Left colon (tissue), 2 donors: Measurements from ENCODE around the gene CD99L2. TPM values are rescaled to one million over a fixed set of nuclear protein-coding genes. Genes with fewer than 3 reads are reported as not detected.
"Not testable (repeated sequence)": the region's sequence is repeated elsewhere in the genome, so short reads cannot be mapped to it uniquely, and the experiment has no call there.

Source experiments
- ATAC-seq: fragments of 200-7000 bp; cut with Tn5 transposase; one replicate; pipeline ENCODE4 v1.9.1; 2020; ENCODE audit warnings: mild to moderate bottlenecking, moderate library complexity
- DNase-seq, 2 donors: peaks; one replicate each; pipeline ENCODE4 v3.0.0-alpha.2; 2020
- intact Hi-C, 2 donors: fragments of 100-400 bp; cut with DNase I in 1 of 2; cut with micrococcal nuclease in 1 of 2; formaldehyde crosslinking; loops; one replicate each; pipeline versions ENCODE4 v1.11.2 to v1.14.0; 2022; cut with DNase I, micrococcal nuclease
- total RNA-seq, 2 donors: library from RNA; stranded (reverse); fragmentation: NEBNext Ultra II Directional; extraction: Animal tissue kit (Norgen Biotek cat#: 25700); gene quantifications; one replicate each; pipeline ENCODE4 v1.2.1, GENCODE V29; 2021
- donor health status: DM: no; HTN: no; CAD: no.
- donor health status: DM: yes; HTN: yes; CAD: no.

The CD99L2 gene
- total RNA-seq, 2 donors from 2014 or later: 11.3 to 16.9 TPM

DNA sequence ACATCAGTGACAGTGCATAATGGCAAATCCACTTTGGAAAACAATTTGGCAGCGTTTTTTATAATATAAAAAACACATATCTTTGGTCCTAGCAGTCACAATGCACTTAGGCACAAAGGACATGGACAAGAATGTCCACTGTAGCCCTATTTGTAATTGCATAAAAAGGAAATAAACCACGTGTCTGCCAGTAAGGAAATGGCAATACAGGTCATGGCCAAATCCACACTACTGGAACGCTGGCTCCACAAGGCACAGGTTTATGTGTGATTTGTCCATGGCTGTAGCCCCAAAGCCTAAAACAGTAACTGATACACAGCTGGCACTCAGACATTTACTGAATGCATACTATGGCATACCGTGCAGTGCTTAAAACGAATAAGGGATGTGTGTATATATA lies 69.7 kb downstream of the CD99L2 start:
- intact Hi-C loops: no loop called here
- DNase-seq (no peak), ATAC-seq (no peak)

GRCh38 chrX:150824352-150824751 lies 74.1 kb downstream of the CD99L2 start:
- DNase-seq, ATAC-seq, intact Hi-C loops: not testable (repeated sequence)

- ATAC-seq, DNase-seq, intact Hi-C loops: not testable (repeated sequence)
Observed at GRCh38 chrX:150823826-150824225, 74.6 kb downstream of the CD99L2 start.

DNA sequence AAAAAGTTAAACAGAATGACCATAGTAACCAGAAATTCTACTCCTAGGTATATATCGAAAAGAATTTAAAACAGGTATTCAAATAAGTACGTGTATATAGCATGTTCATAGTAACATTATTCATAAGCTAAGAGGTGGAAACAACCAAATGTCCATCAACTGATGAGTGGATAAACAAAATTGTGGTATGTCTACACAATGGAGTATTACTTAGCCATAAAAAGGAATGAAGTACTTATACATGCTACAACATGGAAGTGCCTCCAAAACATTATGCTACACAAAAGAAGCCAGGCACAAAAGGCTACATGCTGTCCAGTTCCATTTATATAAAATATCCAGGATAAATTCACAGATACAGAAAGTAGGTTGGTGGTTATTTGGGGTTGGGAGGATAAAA lies 76.5 kb downstream of the CD99L2 start:
- ATAC-seq (no peak), DNase-seq (no peak)
- intact Hi-C loops: no loop called here

- DNase-seq (no peak), ATAC-seq (no peak)
- intact Hi-C loops: no loop called here
Observed at GRCh38 chrX:150813922-150814321, 84.5 kb downstream of the CD99L2 start.

- intact Hi-C loops: no loop called here
- DNase-seq: no peak
- ATAC-seq: peak; percentile 45
Observed at GRCh38 chrX:150806827-150807226, 91.6 kb downstream of the CD99L2 start.

DNA sequence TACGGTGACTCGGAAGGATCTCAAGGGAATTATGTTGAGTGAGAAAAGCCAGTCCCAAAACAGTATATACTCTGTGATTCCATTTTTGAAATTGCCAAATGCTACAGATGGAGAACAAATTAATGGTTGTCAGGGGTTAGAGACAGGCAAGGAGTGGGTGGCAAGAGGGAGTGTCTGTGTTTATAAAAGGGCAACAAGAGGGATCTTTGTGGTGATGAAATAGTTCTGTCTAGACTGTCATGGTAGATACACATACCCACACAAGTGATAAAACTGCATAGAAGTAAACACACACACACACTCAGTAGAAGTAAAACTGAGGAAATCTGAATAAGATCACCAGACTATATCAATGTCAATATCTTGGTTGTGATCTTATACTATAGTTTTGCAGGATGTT lies 92.7 kb downstream of the CD99L2 start:
- no peak for ATAC-seq
- no peak for DNase-seq
- intact Hi-C loops: no loop called here

DNA sequence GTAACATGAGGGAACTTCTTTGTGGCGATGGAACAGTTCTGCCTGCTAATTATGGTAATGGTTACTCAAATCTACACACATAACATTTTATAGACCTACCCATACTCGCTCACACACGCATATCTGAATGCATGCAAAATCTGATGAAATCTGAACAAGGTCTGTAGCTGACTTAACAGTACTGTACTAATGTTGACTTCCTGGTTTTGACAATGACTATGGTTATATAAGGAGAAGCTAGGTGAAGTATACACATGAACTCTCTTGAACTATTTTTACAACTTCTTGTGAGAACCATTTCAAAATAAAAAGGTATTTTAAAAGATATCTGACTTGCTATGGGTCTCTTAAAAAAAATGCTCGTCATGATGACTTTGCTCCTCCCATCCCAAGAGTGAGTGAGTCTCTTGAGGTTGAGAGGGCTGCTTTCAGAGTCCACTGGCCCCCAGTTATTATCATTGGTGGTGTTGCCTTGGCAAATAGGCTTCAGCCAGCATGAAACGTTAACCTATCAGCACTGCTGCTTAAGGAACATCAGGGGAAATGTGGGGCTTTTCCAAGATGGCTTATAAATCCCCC lies 105.4 kb downstream of the CD99L2 start:
- DNase-seq (no peak), ATAC-seq (peak; percentile 84)
- intact Hi-C loops: no loop called here

GRCh38 chrX:150790021-150790420 lies 108.4 kb downstream of the CD99L2 start:
- intact Hi-C loops: no loop called here
- ATAC-seq: no peak
- DNase-seq: no peak

- no peak for ATAC-seq
- intact Hi-C loops: no loop called here
- no peak for DNase-seq
Observed at GRCh38 chrX:150781677-150782076, 116.8 kb downstream of the CD99L2 start.

DNA sequence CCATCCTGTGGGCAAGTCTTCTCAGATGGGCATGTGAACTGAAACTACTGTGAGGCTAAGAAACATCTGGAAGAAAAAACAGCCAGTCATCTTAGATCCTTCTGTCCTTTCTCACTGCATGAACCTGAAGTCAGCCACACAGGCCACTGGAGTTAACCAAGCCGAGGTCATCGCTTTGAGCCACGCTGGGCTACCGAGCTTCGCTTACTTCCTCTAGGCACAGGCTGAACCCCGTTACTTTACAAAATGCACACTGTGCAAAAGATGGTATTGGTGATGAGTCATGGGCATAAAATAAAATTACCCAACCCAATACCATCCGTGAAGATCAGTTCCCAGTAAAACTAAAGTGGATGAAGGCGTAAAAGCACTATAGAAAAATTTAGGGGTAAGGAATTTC lies 119.1 kb downstream of the CD99L2 start:
- ATAC-seq (no peak), DNase-seq (no peak)
- intact Hi-C loops: loop anchor here in 1 of 2 donors (10.0 kb wide), 1 partner anchor 225 kb away; no protein-coding TSS in a partner anchor

DNA sequence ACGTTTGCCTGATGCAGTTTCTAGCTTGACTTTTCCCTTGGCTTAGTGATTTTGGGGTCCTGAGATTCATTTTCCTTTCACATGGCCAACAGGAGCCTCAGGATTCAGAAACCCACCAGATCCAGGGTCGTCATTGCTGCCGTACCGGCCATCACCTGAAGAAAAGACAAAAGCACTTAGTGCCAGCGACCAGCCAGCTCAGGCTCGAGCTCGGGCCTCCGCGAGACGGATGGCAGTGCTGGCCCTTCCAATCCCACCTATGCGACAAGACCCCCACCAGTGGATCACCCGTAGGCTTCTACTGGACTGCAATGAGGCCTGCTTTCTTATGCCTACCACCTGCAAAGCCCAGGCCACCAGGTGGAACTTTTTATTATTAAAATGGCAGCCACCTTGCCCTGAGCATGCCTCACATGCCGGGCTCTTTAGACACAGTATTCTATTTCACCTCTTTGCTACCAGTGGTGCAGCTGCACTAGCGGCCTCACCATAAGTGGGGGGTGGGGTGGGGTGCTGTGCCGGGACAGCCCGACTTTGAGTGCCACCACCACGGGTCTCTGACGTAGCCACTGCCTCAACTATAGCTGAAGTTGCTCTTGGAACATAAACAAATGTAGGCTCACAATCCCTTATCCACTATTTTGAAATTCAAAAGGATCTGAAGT lies 121.0 kb downstream of the CD99L2 start:
- intact Hi-C loops: loop anchor here in 1 of 2 donors (10.0 kb wide), 1 partner anchor 227 kb away; no protein-coding TSS in a partner anchor
- no peak for ATAC-seq
- DNase-seq: no peak

DNA sequence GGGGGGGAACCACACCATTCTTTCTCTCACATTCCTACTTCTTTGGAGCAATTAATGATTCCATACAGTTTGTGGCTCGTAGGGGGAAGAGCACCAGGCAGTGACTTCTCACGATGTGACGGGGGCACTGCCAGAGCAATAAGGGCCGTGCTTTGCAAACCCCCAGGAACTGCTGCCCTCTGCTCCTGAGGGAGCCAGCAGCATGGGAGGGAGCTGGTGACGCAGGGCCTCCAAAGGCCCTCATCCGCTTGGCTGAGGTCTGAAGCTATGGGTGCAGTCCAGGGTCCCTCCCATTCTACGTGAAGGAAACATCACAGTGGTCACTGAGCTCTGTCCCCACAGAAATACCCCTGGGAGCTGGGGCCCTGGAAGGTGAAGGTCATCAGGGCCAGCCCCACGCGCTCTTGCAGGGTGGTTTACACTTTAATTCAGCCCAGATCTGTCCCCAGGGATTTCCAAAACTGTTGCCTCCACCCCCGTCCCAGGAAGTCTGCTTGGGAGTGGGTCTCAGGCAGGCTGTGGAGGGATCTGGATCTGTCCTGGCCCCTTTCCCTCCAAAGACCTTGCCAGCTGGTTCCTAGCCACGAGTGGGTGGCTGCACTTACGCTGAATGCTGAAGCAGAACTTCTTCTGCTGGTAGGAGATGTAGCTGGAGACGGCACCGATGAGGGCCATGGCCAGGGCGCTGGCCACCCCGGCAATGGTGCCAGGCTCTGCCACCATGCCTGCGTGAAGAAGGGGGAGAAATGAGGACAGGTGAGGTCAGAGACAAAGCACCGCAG lies 122.7 kb downstream of the CD99L2 start:
- DNase-seq: no peak
- ATAC-seq: no peak
- intact Hi-C loops: loop anchor here in 1 of 2 donors (10.0 kb wide), 1 partner anchor 229 kb away; no protein-coding TSS in a partner anchor

- ATAC-seq (no peak), DNase-seq (no peak)
- intact Hi-C loops: loop anchor here (5.0 to 10.0 kb wide), 2 partner anchors 230 to 307 kb away; no protein-coding TSS in a partner anchor
Observed at GRCh38 chrX:150774798-150775568, 123.5 kb downstream of the CD99L2 start.

- DNase-seq: no peak
- intact Hi-C loops: loop anchor here (5.0 to 10.0 kb wide), 2 partner anchors 231 to 309 kb away; no protein-coding TSS in a partner anchor
- no peak for ATAC-seq
Observed at GRCh38 chrX:150773634-150774033, 124.8 kb downstream of the CD99L2 start.

GRCh38 chrX:150773117-150773516 lies 125.4 kb downstream of the CD99L2 start:
- no peak for DNase-seq
- ATAC-seq: no peak
- intact Hi-C loops: loop anchor here (5.0 to 10.0 kb wide), 2 partner anchors 232 to 309 kb away; no protein-coding TSS in a partner anchor

- intact Hi-C loops: loop anchor here (5.0 to 10.0 kb wide), 2 partner anchors 232 to 310 kb away; no protein-coding TSS in a partner anchor
- DNase-seq: peak; percentile 58 to 84
- ATAC-seq: peak; percentile 91
Observed at GRCh38 chrX:150772150-150772970, 126.1 kb downstream of the CD99L2 start.

DNA sequence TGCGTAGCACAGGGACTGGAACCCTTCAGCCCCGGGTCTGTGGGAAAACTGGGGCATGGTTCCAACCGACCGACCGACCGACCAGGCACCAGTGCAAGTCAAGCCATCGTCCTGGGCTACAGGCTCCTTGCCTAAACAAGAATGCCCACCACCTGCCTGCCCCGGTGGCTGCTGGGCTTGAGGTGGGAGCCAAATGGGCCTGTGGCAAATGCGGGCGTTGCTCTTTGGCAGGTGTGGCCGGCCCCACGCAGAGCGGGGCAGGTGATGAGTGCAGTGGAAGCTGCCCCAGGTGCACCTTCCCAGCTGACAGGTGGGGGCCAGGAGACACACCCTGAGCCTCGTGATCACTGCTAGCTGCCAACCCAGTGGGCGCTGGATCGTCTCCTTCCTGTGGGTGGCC lies 127.4 kb downstream of the CD99L2 start:
- ATAC-seq (no peak), DNase-seq (no peak)
- intact Hi-C loops: loop anchor here (5.0 to 10.0 kb wide), 2 partner anchors 234 to 311 kb away; no protein-coding TSS in a partner anchor
